Right cardiac atrium (tissue), 5 donors: ENCODE data around the gene PRG3. TPM values are rescaled to one million over a fixed set of nuclear protein-coding genes. Genes with fewer than 3 reads are reported as not detected.

ENCODE experiments used
- ATAC-seq, 2 donors: fragments of 200-7000 bp; cut with Tn5 transposase; one replicate each; pipeline versions ENCODE4 v1.8.0 to v1.9.1; 2020; ENCODE audit warnings: moderate library complexity in 2 of 2, mild to moderate bottlenecking in 1 of 2
- DNase-seq, 3 donors: peaks; one replicate each; pipeline ENCODE4 v3.0.0-alpha.2; 2020
- H3K27ac ChIP-seq: one replicate; pipeline ENCODE4 v1.5.1; 2013; ENCODE audit warnings: mild to moderate bottlenecking, low read length, control low read depth, moderate library complexity
- H3K27me3 ChIP-seq: one replicate; pipeline ENCODE4 v1.6.1; 2013; ENCODE audit not compliant: control insufficient read depth, insufficient read depth
- H3K4me1 ChIP-seq: one replicate; pipeline ENCODE4 v1.6.1; 2013; ENCODE audit warnings: low read length; ENCODE audit not compliant: control insufficient read depth, insufficient read depth
- H3K4me3 ChIP-seq: one replicate; pipeline ENCODE4 v1.5.1; 2013; ENCODE audit warnings: low read length, control low read depth
- H3K9me3 ChIP-seq: one replicate; pipeline ENCODE4 v1.6.1; 2013; ENCODE audit warnings: low read length; ENCODE audit not compliant: control insufficient read depth
- WGBS: extraction: QIAGEN DNeasy Blood & Tissue Kit; methylation state at CpG from one replicate; pipeline ENCODE4 v1.1.7; 2013; 5-methylcytosine and 5-hydroxymethylcytosine counted together
- intact Hi-C, 4 donors: fragments of 100-400 bp; cut with DNase I; formaldehyde crosslinking; loops; one replicate each; pipeline versions ENCODE4 v1.11.0 to v1.14.0; 2022 to 2023
- polyA plus RNA-seq: library from polyadenylated mRNA; stranded (reverse); fragments of 200-250 nt; gene quantifications from one replicate; pipeline ENCODE4 v1.2.3, GENCODE V29; 2013
- total RNA-seq, 4 donors: library from RNA; stranded (reverse); fragmentation: NEBNext Ultra II Directional; extraction: Animal tissue kit (Norgen Biotek cat#: 25700); gene quantifications; one replicate each; pipeline ENCODE4 v1.2.1, GENCODE V29; 2021
- donor health status: healthy with polysubstance abuse.
- donor health status: DM: no; HTN: yes; CAD: no.
- donor health status: DM: no; HTN: no; CAD: no.
- donor health status: DM: no; HTN: yes; CAD: no; lungs with severe emphysema.
- donor health status: DM: yes; HTN: yes; CAD: no.

The PRG3 gene
- total and polyA plus RNA-seq, 5 donors = not detected

- H3K27ac ChIP-seq = no peak overlapping the region
- intact Hi-C loops = no loop called here
- 26% methylated on average over 6 of the region's 6 CpGs for WGBS
Measured at GRCh38 chr11:57357856-57358255, 23.1 kb downstream of the PRG3 start.

GRCh38 chr11:57357310-57357709 is 23.6 kb downstream of the PRG3 start:
- no peak overlapping the region for H3K27ac ChIP-seq
- no peaks in the 10 kb centered on the region for H3K27me3 ChIP-seq
- 89% methylated on average over 3 of the region's 3 CpGs for WGBS
- H3K9me3 ChIP-seq = no peaks in the 10 kb centered on the region
- no peak for DNase-seq
- intact Hi-C loops = no loop called here
- H3K4me3 ChIP-seq = no peak overlapping the region
- peaks cover 2% of the 10 kb centered on the region for H3K4me1 ChIP-seq
- no peak for ATAC-seq

More at GRCh38 chr11:57357856-57358255, 23.1 kb downstream of the PRG3 start:
- peaks cover 2% of the 10 kb centered on the region for H3K4me1 ChIP-seq
- H3K27me3 ChIP-seq = no peaks in the 10 kb centered on the region
- no peak overlapping the region for H3K4me3 ChIP-seq
- H3K9me3 ChIP-seq = no peaks in the 10 kb centered on the region
- ATAC-seq (no peak), DNase-seq (no peak)

- no peak overlapping the region for H3K27ac ChIP-seq
- ATAC-seq = no peak
- H3K27me3 ChIP-seq = no peaks in the 10 kb centered on the region
- H3K4me3 ChIP-seq = no peak overlapping the region
- 74% methylated on average over 9 of the region's 9 CpGs for WGBS
- H3K9me3 ChIP-seq = no peaks in the 10 kb centered on the region
- H3K4me1 ChIP-seq = peaks cover 2% of the 10 kb centered on the region
- DNase-seq = no peak
- intact Hi-C loops = no loop called here
Measured at GRCh38 chr11:57356268-57356667, 24.7 kb downstream of the PRG3 start.

- Histone ChIP-seq H3K9me3 (no peaks in the 10 kb centered on the region), H3K27me3 (no peaks in the 10 kb centered on the region), H3K27ac (no peak overlapping the region), H3K4me1 (peaks cover 2% of the 10 kb centered on the region), H3K4me3 (no peak overlapping the region)
- ATAC-seq (peak in 1 of 2 donors; percentile 61), DNase-seq (no peak)
- intact Hi-C loops = no loop called here
- WGBS = 71% methylated on average over 6 of the region's 6 CpGs
Measured at GRCh38 chr11:57354699-57355098, 26.3 kb downstream of the PRG3 start.

- H3K27me3 ChIP-seq = no peaks in the 10 kb centered on the region
- intact Hi-C loops = no loop called here
- H3K27ac ChIP-seq = no peak overlapping the region
- H3K9me3 ChIP-seq = no peaks in the 10 kb centered on the region
- ATAC-seq (no peak), DNase-seq (no peak)
- no peak overlapping the region for H3K4me3 ChIP-seq
- peaks cover 2% of the 10 kb centered on the region for H3K4me1 ChIP-seq
- 73% methylated on average over 4 of the region's 4 CpGs for WGBS
Measured at GRCh38 chr11:57353852-57354251, 27.1 kb downstream of the PRG3 start.

GRCh38 chr11:57353446-57353845 is 27.5 kb downstream of the PRG3 start:
- Histone ChIP-seq H3K27me3 (no peaks in the 10 kb centered on the region), H3K9me3 (no peaks in the 10 kb centered on the region), H3K27ac (no peak overlapping the region), H3K4me3 (no peak overlapping the region), H3K4me1 (peaks cover 2% of the 10 kb centered on the region)
- ATAC-seq (no peak), DNase-seq (no peak)
- intact Hi-C loops = no loop called here
- WGBS = 45% methylated on average over 4 of the region's 4 CpGs

- Histone ChIP-seq H3K4me1 (peaks cover 2% of the 10 kb centered on the region), H3K27me3 (no peaks in the 10 kb centered on the region), H3K9me3 (no peaks in the 10 kb centered on the region), H3K4me3 (no peak overlapping the region), H3K27ac (no peak overlapping the region)
- ATAC-seq = no peak
- 49% methylated on average over 5 of the region's 5 CpGs for WGBS
- intact Hi-C loops = no loop called here
- DNase-seq = no peak
Measured at GRCh38 chr11:57353036-57353435, 27.9 kb downstream of the PRG3 start.

GRCh38 chr11:57349491-57350274 is 31.3 kb downstream of the PRG3 start:
- intact Hi-C loops = loop anchor here in 3 of 4 donors (5.0 to 10.0 kb wide), 6 partner anchors 105 to 295 kb away; partner anchors contain the start of gene YPEL4 (in 3 of the 3)
- H3K27me3 ChIP-seq = no peaks in the 10 kb centered on the region
- DNase-seq (peak; percentile 62 to 88 (median 88)), ATAC-seq (peak; percentile 54 to 73)
- 18% methylated on average over 31 of the region's 31 CpGs for WGBS
- no peaks in the 10 kb centered on the region for H3K9me3 ChIP-seq
- no peak overlapping the region for H3K4me3 ChIP-seq
- H3K4me1 ChIP-seq = peaks cover 2% of the 10 kb centered on the region
- H3K27ac ChIP-seq = no peak overlapping the region

- intact Hi-C loops = loop anchor here in 3 of 4 donors (5.0 to 10.0 kb wide), 6 partner anchors 106 to 296 kb away; partner anchors contain the start of gene YPEL4 (in 3 of the 3)
- DNase-seq (no peak), ATAC-seq (no peak)
- 92% methylated on average over 14 of the region's 14 CpGs for WGBS
- no peak overlapping the region for H3K27ac ChIP-seq
- H3K27me3 ChIP-seq = no peaks in the 10 kb centered on the region
- H3K4me1 ChIP-seq = no peaks in the 10 kb centered on the region
- H3K9me3 ChIP-seq = no peaks in the 10 kb centered on the region
- no peak overlapping the region for H3K4me3 ChIP-seq
Measured at GRCh38 chr11:57348636-57349313, 32.2 kb downstream of the PRG3 start.

- H3K9me3 ChIP-seq = no peaks in the 10 kb centered on the region
- no peaks in the 10 kb centered on the region for H3K4me1 ChIP-seq
- intact Hi-C loops = loop anchor here in 3 of 4 donors (5.0 to 10.0 kb wide), 6 partner anchors 107 to 297 kb away; partner anchors contain the start of gene YPEL4 (in 3 of the 3)
- no peak for ATAC-seq
- H3K27ac ChIP-seq = no peak overlapping the region
- no peak for DNase-seq
- no peaks in the 10 kb centered on the region for H3K27me3 ChIP-seq
- WGBS = 74% methylated on average over 7 of the region's 7 CpGs
- H3K4me3 ChIP-seq = no peak overlapping the region
Measured at GRCh38 chr11:57348052-57348451, 32.9 kb downstream of the PRG3 start.

- H3K27me3 ChIP-seq = no peaks in the 10 kb centered on the region
- H3K27ac ChIP-seq = no peak overlapping the region
- 85% methylated on average over 9 of the region's 9 CpGs for WGBS
- intact Hi-C loops = loop anchor here in 3 of 4 donors (5.0 to 10.0 kb wide), 6 partner anchors 107 to 297 kb away; partner anchors contain the start of gene YPEL4 (in 3 of the 3)
- H3K9me3 ChIP-seq = no peaks in the 10 kb centered on the region
- H3K4me3 ChIP-seq = no peak overlapping the region
- no peak for DNase-seq
- H3K4me1 ChIP-seq = no peaks in the 10 kb centered on the region
- no peak for ATAC-seq
Measured at GRCh38 chr11:57347336-57347735, 33.6 kb downstream of the PRG3 start.
